Large intestine (tissue), 3 donors: Measurements from ENCODE around the gene PRR5. TPM values are rescaled to one million over a fixed set of nuclear protein-coding genes. Genes with fewer than 3 reads are reported as not detected.
A peak's percentile ranks its signal among the peaks of the same experiment; 100 is the strongest.

Experiments
- DNase-seq, 2 donors: peaks; one replicate each; pipeline versions ENCODE4 v3.0.0 to v3.0.0-alpha.2; 2013
- H3K27ac ChIP-seq: one replicate; pipeline ENCODE4 v1.5.1; 2013; ENCODE audit warnings: low read length
- H3K27me3 ChIP-seq: 2 replicates; pipeline ENCODE4 v1.6.1; 2013; ENCODE audit warnings: low read length; ENCODE audit not compliant: control insufficient read depth, insufficient read depth
- H3K36me3 ChIP-seq: 2 replicates; pipeline ENCODE4 v1.6.1; 2013; ENCODE audit warnings: low read length; ENCODE audit not compliant: control insufficient read depth, insufficient read depth
- H3K4me1 ChIP-seq: one replicate; pipeline ENCODE4 v1.6.1; 2013; ENCODE audit warnings: low read length; ENCODE audit not compliant: control insufficient read depth, insufficient read depth
- H3K4me3 ChIP-seq: one replicate; pipeline ENCODE4 v1.5.1; 2013; ENCODE audit warnings: low read length
- H3K9me3 ChIP-seq: one replicate; pipeline ENCODE4 v1.6.1; 2013; ENCODE audit warnings: mild to moderate bottlenecking, low read depth, low read length, moderate library complexity; ENCODE audit not compliant: control insufficient read depth
- WGBS: methylation state at CpG from one replicate; pipeline ENCODE4 v1.1.5; 2013; ENCODE audit warnings: low lambda C conversion rate; ENCODE audit not compliant: insufficient coverage; 5-methylcytosine and 5-hydroxymethylcytosine counted together
- polyA plus RNA-seq: library from polyadenylated mRNA; unstranded; fragments of 120-200 nt; gene quantifications from one replicate; pipeline ENCODE4 v1.2.1, GENCODE V29; 2013

Gene PRR5
- polyA plus RNA-seq, 1 donor = 44.5 TPM

DNA sequence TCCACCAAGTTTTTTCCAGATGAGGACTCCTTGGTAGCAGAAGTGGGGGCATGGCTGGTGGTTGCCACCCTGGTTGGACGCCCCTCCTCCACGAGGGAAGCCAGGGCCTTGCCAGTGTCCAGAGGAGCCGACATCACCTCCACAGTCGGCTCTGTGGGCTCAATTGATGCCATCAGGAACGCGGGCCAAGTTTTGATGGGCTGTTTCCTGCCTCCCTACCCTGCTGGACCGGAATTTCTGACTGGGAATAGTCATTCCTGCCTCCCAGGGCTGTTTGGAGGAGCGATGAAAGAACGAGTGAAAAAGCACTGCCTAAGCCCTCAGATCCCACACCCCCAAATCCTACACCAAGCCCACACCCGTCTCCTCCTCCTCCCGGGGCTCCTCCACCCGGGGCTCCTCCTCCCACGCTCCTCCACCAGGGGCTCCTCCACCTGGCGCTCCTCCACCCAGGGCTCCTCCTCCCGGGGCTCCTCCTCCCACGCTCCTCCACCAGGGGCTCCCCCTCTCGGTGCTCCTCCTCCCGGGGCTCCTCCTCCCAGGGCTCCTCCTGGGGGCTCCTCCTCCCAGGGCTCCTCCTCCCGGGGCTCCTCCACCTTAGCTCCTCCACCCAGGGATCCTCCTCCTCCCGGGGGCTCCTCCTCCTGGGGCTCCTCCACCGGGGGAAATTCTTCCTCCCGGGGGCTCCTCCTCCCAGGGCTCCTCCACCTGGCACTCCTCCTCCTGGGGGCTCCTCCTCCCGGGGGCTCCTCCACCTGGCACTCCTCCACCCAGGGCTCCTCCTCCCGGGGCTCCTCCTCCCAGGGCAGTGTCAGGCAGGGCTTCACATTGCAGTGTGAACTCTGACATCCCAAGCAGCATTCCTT is 10.0 kb upstream of the PRR5 start:
- no peaks in the 10 kb centered on the region for H3K27me3 ChIP-seq
- WGBS = no CpG with 5 or more reads among the region's 24 CpGs
- DNase-seq = no peak

DNA sequence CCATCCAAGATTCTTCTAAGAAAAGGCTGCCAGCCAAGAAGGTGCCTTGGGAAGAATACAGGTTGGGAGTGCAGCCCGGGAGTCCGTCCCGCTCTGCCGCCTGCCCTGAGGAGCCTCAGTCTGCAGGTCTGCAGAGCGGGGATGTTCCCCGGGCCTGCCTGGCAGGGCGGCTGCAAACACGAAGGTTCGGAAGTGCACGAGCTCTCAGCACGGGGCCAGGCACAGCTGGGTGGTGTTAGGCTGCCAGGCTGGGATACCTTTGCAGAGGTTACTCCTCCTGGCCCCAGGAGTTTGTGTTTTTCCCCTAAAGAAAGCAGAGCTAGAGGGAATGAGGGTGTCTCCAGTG is 9.4 kb upstream of the PRR5 start:
- Histone ChIP-seq H3K4me3 (no peak overlapping the region), H3K4me1 (no peaks in the 10 kb centered on the region), H3K27ac (no peak overlapping the region), H3K9me3 (peaks cover 9% of the 10 kb centered on the region), H3K36me3 (peaks cover 3% of the 10 kb centered on the region), H3K27me3 (no peaks in the 10 kb centered on the region)
- DNase-seq = no peak
- WGBS = no CpG with 5 or more reads among the region's 11 CpGs

More for the DNA sequence above, 10.0 kb upstream of the PRR5 start:
- no peaks in the 10 kb centered on the region for H3K4me1 ChIP-seq
- no peak overlapping the region for H3K4me3 ChIP-seq
- H3K27ac ChIP-seq = no peak overlapping the region
- H3K9me3 ChIP-seq = peaks cover 9% of the 10 kb centered on the region
- peaks cover 3% of the 10 kb centered on the region for H3K36me3 ChIP-seq

DNA sequence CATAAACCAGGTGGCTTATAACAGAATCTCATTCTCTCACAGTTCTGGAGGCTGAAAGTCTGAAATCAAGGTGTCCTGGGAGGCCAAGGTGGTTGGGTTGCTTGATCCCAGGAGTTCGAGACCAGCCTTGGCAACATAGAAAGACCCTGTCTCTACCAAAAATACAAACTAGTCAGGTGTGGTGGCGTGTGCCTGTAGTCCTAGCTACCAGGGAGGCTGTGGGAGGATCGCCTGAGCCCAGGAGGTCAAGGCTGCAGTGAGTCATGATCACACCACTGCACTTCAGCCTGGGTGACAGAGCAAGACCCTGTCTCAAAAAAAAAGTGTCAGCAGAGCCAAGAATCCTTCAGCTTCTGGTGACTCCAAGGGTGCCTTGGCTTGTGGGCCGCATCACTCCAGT is 8.9 kb upstream of the PRR5 start:
- WGBS = no CpG with 5 or more reads among the region's 4 CpGs
- peaks cover 4% of the 10 kb centered on the region for H3K4me1 ChIP-seq
- peaks cover 9% of the 10 kb centered on the region for H3K9me3 ChIP-seq
- H3K27ac ChIP-seq = no peak overlapping the region
- no peak for DNase-seq
- H3K36me3 ChIP-seq = peaks cover 3% of the 10 kb centered on the region
- no peaks in the 10 kb centered on the region for H3K27me3 ChIP-seq
- no peak overlapping the region for H3K4me3 ChIP-seq

DNA sequence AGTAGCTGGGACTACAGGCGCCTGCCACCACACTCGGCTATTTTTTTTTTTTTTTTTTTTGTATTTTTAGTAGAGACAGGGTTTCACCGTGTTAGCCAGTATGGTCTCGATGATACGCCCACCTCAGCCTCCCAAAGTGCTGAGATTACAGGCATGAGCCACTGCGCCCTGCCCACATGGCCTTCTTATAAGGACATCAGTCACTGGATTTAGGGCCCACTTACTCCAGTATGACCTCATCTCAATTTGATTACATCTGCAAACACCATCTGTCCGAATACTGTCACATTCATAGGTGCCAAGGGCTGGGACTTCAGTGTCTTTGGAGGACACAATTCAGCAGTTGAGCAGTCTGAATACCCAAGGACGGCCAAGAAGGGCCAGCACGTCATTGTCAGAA is 8.2 kb upstream of the PRR5 start:
- H3K4me1 ChIP-seq = peaks cover 10% of the 10 kb centered on the region
- WGBS = 80% methylated on average over 1 of the region's 9 CpGs
- H3K27ac ChIP-seq = no peak overlapping the region
- H3K9me3 ChIP-seq = peaks cover 9% of the 10 kb centered on the region
- H3K4me3 ChIP-seq = no peak overlapping the region
- DNase-seq = no peak
- H3K27me3 ChIP-seq = no peaks in the 10 kb centered on the region
- peaks cover 3% of the 10 kb centered on the region for H3K36me3 ChIP-seq

DNA sequence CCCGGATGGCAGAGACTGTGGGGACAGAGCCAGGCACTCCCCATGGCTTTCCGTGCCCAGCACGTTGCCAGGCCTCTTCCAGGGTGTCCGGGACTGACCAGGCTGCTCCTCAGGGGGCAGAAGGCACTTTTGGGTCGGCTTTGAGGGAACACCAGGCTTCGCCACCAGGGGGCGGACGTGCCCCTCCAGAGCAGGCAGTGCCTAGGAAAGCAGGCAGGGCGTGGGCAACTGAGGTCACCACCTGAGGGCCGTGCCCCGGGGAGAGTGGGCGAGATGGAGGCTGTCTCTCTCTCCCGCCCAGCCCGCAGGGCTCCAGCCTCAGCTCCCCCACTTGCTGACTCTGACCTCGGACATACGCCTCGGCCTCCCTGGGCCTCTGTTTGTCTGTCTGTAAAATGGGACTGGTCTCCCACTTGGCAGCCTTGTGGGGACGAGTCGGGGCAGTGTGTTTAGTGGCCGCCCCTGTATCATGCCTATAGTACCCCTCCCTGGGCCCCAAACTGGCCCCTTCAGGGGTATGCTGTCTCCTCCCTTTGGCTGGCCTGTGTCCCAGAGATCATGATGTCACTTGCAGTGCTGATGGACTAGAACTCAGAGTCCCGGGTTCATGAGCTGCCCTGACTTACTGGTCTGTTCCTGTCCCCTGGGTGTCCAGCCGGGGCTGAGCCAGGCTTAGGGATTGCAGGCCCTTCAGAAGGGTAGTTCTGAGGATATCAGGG is 4.4 kb upstream of the PRR5 start:
- peaks cover 1% of the 10 kb centered on the region for H3K9me3 ChIP-seq
- peak; percentile 54 to 67 for DNase-seq
- no peak overlapping the region for H3K4me3 ChIP-seq
- no peak overlapping the region for H3K27ac ChIP-seq
- peaks cover 25% of the 10 kb centered on the region for H3K4me1 ChIP-seq
- whole genome bisulfite sequencing = no CpG with 5 or more reads among the region's 22 CpGs
- H3K36me3 ChIP-seq = no peaks in the 10 kb centered on the region
- no peaks in the 10 kb centered on the region for H3K27me3 ChIP-seq

DNA sequence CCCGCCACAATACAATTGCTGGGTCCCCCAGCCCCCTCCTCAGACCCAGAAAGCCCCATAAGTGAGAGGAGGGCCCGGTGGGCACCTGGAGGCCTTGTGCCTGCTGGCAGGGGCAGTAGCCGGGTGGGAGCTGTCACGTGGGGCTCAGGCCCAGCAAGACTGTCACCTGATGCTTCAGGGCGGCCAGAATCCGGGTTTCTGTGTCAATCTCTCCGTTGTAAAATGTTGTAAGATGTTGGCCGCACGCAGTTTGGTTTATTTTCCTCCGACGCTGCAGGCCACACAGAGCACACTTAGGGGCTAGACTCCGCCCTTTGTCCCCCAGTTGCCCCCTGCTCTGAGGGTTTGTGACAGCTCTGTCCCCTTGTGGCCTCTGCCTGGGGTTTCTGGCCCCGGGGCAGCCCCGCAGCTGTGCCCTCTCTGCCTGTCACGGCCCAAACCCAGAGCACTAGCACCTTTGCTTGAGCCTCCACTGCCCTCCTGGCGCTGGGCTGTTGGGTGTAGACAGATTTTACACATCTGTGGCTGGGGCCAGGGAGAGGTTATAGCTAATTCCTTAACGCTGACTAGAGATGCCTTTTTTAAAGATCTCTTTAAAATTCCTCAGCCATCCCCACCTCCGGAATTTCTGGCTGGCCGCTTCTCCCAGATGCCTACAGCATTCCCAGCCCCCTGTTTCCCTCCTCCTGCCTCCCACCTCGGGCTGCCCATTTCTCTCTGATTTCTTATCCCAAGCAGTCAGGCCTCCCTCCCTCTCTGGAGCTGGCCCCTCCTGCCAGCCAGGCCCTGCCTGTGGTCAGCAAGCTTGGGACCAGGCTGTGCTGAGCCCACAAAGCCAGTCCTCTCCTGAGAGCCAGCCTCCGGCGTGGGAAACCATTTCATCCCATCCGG is 3.2 kb upstream of the PRR5 start:
- H3K27me3 ChIP-seq = no peaks in the 10 kb centered on the region
- no peaks in the 10 kb centered on the region for H3K36me3 ChIP-seq
- H3K4me1 ChIP-seq = peaks cover 34% of the 10 kb centered on the region
- WGBS = 71% methylated on average over 4 of the region's 23 CpGs
- H3K27ac ChIP-seq = peak overlapping the region; percentile 48
- H3K9me3 ChIP-seq = no peaks in the 10 kb centered on the region
- no peak overlapping the region for H3K4me3 ChIP-seq
- DNase-seq = peak; percentile 37 to 51

DNA sequence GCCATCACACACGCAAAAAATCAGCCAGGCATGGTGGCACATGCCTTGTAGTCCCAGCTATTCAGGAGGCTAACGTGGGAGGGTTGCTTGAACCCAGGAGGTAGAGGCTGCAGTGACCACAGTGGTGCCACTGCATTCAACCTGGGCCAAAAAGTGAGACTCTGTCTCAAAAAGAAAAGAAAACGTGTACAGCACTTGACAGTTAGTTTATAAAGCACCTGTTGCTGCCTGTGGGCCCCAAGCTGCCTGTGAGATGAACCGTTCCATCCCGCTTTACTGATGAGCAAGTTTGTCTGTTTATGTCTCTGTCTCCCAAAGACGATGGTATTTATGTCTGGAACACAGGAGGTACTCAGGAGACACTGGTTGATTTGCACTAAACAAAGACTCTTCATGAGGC is 1.5 kb upstream of the PRR5 start:
- 100% methylated on average over 1 of the region's 6 CpGs for WGBS
- peaks cover 5% of the 10 kb centered on the region for H3K36me3 ChIP-seq
- H3K4me3 ChIP-seq = no peak overlapping the region
- no peak overlapping the region for H3K27ac ChIP-seq
- no peaks in the 10 kb centered on the region for H3K27me3 ChIP-seq
- no peaks in the 10 kb centered on the region for H3K9me3 ChIP-seq
- no peak for DNase-seq
- peaks cover 35% of the 10 kb centered on the region for H3K4me1 ChIP-seq

DNA sequence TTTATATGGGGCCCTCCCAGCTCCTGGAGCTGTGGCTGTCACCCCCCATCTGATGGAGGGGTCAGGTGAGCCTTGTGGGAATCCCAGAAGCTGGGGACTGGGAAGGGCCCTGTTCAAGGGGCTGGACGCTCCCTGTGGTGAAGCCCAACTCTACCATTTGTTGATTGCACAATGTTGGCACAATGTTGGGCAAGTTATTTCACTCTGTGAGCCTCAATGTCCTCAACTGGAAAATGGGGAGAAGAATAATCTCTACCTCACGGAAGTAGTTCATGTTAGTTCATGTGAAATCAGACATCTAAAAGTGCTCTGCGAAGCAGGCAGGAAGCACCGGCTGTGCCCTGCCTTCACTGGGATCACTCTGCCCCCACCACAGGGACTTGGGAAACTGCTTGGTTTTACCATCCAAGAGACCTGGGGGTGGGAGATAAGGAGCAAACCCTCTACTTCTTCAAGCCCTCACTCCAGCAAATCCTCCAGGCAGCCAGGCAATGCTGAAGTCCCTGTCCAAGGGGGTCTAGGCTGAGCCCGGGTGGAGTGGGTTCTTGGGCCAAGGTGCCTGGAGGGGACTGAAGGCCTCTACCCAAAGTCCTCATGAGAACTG is 715 bp upstream of the PRR5 start:
- DNase-seq = no peak
- no peaks in the 10 kb centered on the region for H3K27me3 ChIP-seq
- peaks cover 7% of the 10 kb centered on the region for H3K36me3 ChIP-seq
- peaks cover 35% of the 10 kb centered on the region for H3K4me1 ChIP-seq
- WGBS = no CpG with 5 or more reads among the region's 5 CpGs
- H3K27ac ChIP-seq = no peak overlapping the region
- no peak overlapping the region for H3K4me3 ChIP-seq
- H3K9me3 ChIP-seq = no peaks in the 10 kb centered on the region

DNA sequence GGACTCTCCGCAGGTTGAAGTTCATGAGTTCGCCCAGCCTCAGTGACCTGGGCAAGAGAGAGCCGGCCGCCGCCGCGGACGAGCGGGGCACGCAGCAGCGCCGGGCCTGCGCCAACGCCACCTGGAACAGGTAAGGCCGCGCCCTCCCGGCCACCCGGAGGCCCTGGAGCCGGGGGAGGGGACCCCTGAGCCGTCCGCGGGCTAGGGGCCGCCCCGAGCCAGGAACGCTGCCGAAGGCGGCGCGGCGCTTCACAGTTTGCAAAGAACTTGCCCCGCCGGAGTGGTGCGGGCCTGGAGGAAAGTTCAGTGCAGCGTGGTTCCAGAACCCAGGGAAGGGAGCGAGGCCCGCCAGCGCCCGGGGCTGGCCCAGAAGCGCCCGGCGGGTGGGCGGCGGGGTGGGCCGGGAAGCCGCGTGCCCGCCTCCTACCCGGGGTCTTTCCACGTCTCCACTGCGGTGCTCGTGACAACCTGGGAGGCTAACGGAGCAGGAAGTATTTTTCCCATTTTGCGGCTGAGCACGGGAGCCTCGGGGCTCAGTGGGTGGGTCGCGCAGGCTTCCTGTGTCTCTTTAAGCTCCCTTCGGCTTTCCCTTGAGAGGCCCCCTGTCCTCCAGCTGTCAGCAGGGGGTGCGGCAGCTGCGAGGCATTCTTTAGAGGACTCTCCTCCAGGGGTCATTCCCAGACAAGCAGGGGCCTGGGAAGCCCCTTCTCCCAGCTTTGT is 635 bp downstream of the PRR5 start:
- DNase-seq = peak; percentile 62 to 73
- no peaks in the 10 kb centered on the region for H3K27me3 ChIP-seq

More for the DNA sequence above, 635 bp downstream of the PRR5 start:
- no CpG with 5 or more reads among the region's 60 CpGs for WGBS
- Histone ChIP-seq H3K27ac (peak overlapping the region; percentile 16), H3K36me3 (peaks cover 9% of the 10 kb centered on the region), H3K4me1 (peaks cover 39% of the 10 kb centered on the region), H3K4me3 (peak overlapping the region; percentile 54), H3K9me3 (no peaks in the 10 kb centered on the region)
